HepG2 (cell line): ENCODE measurements around the gene STK17A. TPM values are rescaled to one million over a fixed set of nuclear protein-coding genes. Genes with fewer than 3 reads are reported as not detected.

Source experiments
- ATAC-seq: fragments of 200-7000 bp; cut with Tn5 transposase; 3 replicates; pipeline ENCODE4 v1.9.1; 2020; ENCODE audit warnings: mild to moderate bottlenecking, moderate library complexity
- BruUV-seq: library from RNA; stranded (reverse); fragments of 400-500 nt; replicated peaks from 2 replicates; lab custom pipeline; 2021; lab: Mats Ljungman, UMichigan
- CTCF ChIA-PET: fragments of 300-600 bp; formaldehyde crosslinking; extraction: SDS; loops from one replicate; lab custom pipeline; 2021; ENCODE audit warnings: low total read pairs, inconsistent platforms, low intra/inter-chr PET ratio; lab: Yijun Ruan, JAX
- POLR2A ChIA-PET: fragments of 350-600 bp; sonication (Branson Sonifier 250); formaldehyde crosslinking; loops from one replicate; lab custom pipeline; 2020; ENCODE audit warnings: antibody characterized with exemption, inconsistent platforms; lab: Yijun Ruan, JAX
- DNase-seq: peaks from one replicate; pipeline ENCODE4 v3.0.0-alpha.2; 2015; ENCODE audit warnings: low spot score
- FAIRE-seq: peaks from 3 replicates; lab custom pipeline; 2011; peaks lifted over from hg19 to GRCh38; lab: Jason Lieb, UNC
- H2AFZ ChIP-seq: one replicate; pipeline ENCODE4 v1.6.1; 2011; ENCODE audit warnings: low read length, inconsistent platforms
- H3K27ac ChIP-seq: fragments of 300-600 bp; 3 replicates; pipeline ENCODE4 v1.8.0; 2011; ENCODE audit warnings: mixed run types, mild to moderate bottlenecking, mixed read lengths, low read length, inconsistent platforms; ENCODE audit not compliant: insufficient read depth; ENCODE audit errors: extremely low read length
- H3K27me3 ChIP-seq, 2 experiments: fragments of 200-600 bp in 1 of 2; 2 replicates in 1 of 2; 3 replicates in 1 of 2; pipeline versions ENCODE4 v1.6.0 to v1.8.0; 2011; ENCODE audit warnings: low read length in 2 of 2, mild to moderate bottlenecking in 2 of 2, moderate library complexity in 2 of 2, inconsistent platforms in 1 of 2; ENCODE audit not compliant: insufficient read depth in 2 of 2, control insufficient read depth in 1 of 2
- H3K36me3 ChIP-seq, 2 experiments: fragments of 200-600 bp in 1 of 2; replicated peaks in 1 of 2; 2 replicates in 1 of 2; 3 replicates in 1 of 2; pipeline versions ENCODE4 v1.5.1 to v1.8.0; 2011; ENCODE audit warnings: low read length in 2 of 2, inconsistent platforms in 1 of 2; ENCODE audit not compliant: insufficient read depth in 2 of 2, control insufficient read depth in 1 of 2
- H3K4me1 ChIP-seq: 2 replicates; pipeline ENCODE4 v1.5.1; 2012; ENCODE audit warnings: low read length, inconsistent platforms; ENCODE audit not compliant: insufficient read depth
- H3K4me2 ChIP-seq: 2 replicates; pipeline ENCODE4 v1.6.0; 2011; ENCODE audit warnings: low read depth, low read length, inconsistent platforms
- H3K4me3 ChIP-seq, 3 experiments: fragments of 200-600 bp in 1 of 3; sonication (generic), shearing (Covaris generic) in 1 of 3; replicated peaks in 1 of 3; 2 replicates each; pipeline ENCODE4 v1.5.1; 2011 to 2016; ENCODE audit warnings: low read length in 3 of 3, inconsistent platforms in 2 of 3, low read depth in 2 of 3, mild to moderate bottlenecking in 2 of 3, control low read depth in 1 of 3, mixed read lengths in 1 of 3; ENCODE audit not compliant: insufficient read depth in 1 of 3
- H3K79me2 ChIP-seq: one replicate; pipeline ENCODE4 v1.6.1; 2011; ENCODE audit warnings: low read length, inconsistent platforms; ENCODE audit not compliant: insufficient read depth
- H3K9ac ChIP-seq: 2 replicates; pipeline ENCODE4 v1.6.0; 2011; ENCODE audit warnings: mild to moderate bottlenecking, low read depth, low read length, inconsistent platforms; ENCODE audit not compliant: insufficient read depth
- H3K9me3 ChIP-seq: 2 replicates; pipeline ENCODE4 v1.5.1; 2012; ENCODE audit warnings: mild to moderate bottlenecking, low read length
- H4K20me1 ChIP-seq: 2 replicates; pipeline ENCODE4 v1.6.0; 2011; ENCODE audit warnings: inconsistent platforms, mild to moderate bottlenecking, low read length, moderate library complexity; ENCODE audit not compliant: insufficient read depth
- AGO1 ChIP-seq: fragments of 200-400 bp; formaldehyde crosslinking; IDR thresholded peaks from 2 replicates; pipeline ENCODE4 v1.6.1; 2017; ENCODE audit warnings: mild to moderate bottlenecking, low read depth, low read length, moderate library complexity; ENCODE audit not compliant: poor library complexity, severe bottlenecking
- AGO2 ChIP-seq: fragments of 200-400 bp; formaldehyde crosslinking; optimal IDR thresholded peaks from 2 replicates; pipeline ENCODE3; 2017; ENCODE audit warnings: mild to moderate bottlenecking, low read depth, low read length, moderate library complexity
- FOSL1 ChIP-seq: sonication (generic); formaldehyde crosslinking; IDR thresholded peaks from 2 replicates; pipeline ENCODE4 v1.9.0; 2021; ENCODE audit warnings: missing genetic modification reagents, borderline replicate concordance
- RBM22 ChIP-seq: fragments of 200-400 bp; formaldehyde crosslinking; optimal IDR thresholded peaks from 2 replicates; pipeline ENCODE3; 2017; ENCODE audit warnings: mild to moderate bottlenecking, low read length, moderate library complexity
- RFX3 ChIP-seq: IDR thresholded peaks from 2 replicates; pipeline ENCODE4 v1.6.1; 2016; ENCODE audit warnings: missing biosample characterization, missing genetic modification reagents
- SRY ChIP-seq: sonication (generic); formaldehyde crosslinking; IDR thresholded peaks from 2 replicates; pipeline ENCODE4 v1.8.0; 2022; ENCODE audit warnings: mild to moderate bottlenecking, missing genetic modification reagents
- TCF7 ChIP-seq: sonication (generic); IDR thresholded peaks from 2 replicates; pipeline ENCODE4 v1.6.1; 2016; ENCODE audit warnings: antibody characterized with exemption, low read depth
- ZBTB3 ChIP-seq: sonication (generic); formaldehyde crosslinking; IDR thresholded peaks from 2 replicates; pipeline ENCODE4 v1.4.0; 2020; ENCODE audit warnings: low read depth, mild to moderate bottlenecking, moderate library complexity, missing genetic modification reagents, borderline replicate concordance
- ZFP62 ChIP-seq: sonication (generic); formaldehyde crosslinking; IDR thresholded peaks from 2 replicates; pipeline ENCODE4 v1.4.0; 2020; ENCODE audit warnings: missing genetic modification reagents
- ZFP90 ChIP-seq: sonication (generic); formaldehyde crosslinking; IDR thresholded peaks from 2 replicates; pipeline ENCODE4 v1.8.0; 2022; ENCODE audit warnings: missing genetic modification reagents, mild to moderate bottlenecking, inconsistent platforms, borderline replicate concordance
- ZNF550 ChIP-seq: sonication (generic); formaldehyde crosslinking; IDR thresholded peaks from 2 replicates; pipeline ENCODE4 v1.4.0; 2020; ENCODE audit warnings: mild to moderate bottlenecking, missing genetic modification reagents, borderline replicate concordance
- ZNF749 ChIP-seq: sonication (generic); formaldehyde crosslinking; IDR thresholded peaks from 2 replicates; pipeline ENCODE4 v1.8.0; 2022; ENCODE audit warnings: mild to moderate bottlenecking, missing genetic modification reagents, moderate library complexity, borderline replicate concordance
- WGBS: methylation state at CpG from one replicate; pipeline ENCODE4 v1.1.6; 2017; ENCODE audit warnings: low lambda C conversion rate; 5-methylcytosine and 5-hydroxymethylcytosine counted together
- in situ Hi-C: cut with HindIII; loops from 2 replicates; pipeline ENCODE4 v1.10.0; 2017; ENCODE audit warnings: low pct_unique_long_range_greater_than_20kb; ENCODE audit not compliant: extremely low pct_ligation_motif_present
- intact Hi-C: fragments of 100-400 bp; cut with micrococcal nuclease; formaldehyde crosslinking; loops from one replicate; pipeline ENCODE4 v1.10.0; 2022; ENCODE audit not compliant: unreplicated experiment
- polyA plus RNA-seq, 8 experiments: library from polyadenylated mRNA; depleted of rRNA in 3 of 8; stranded (reverse) in 7 of 8; unstranded in 1 of 8; fragments of >200 nt; fragmentation: Illumina TruSeq in 4 of 8; extraction: Trizol in 4 of 8; gene quantifications; 2 replicates each; pipeline versions ENCODE4 v1.2.1 to v1.2.3, GENCODE V29; 2011 to 2016; ENCODE audit warnings: low read depth in 4 of 8, missing spikeins in 1 of 8, mixed read lengths in 1 of 8; ENCODE audit not compliant: insufficient read depth in 1 of 8
- total RNA-seq, 5 experiments: library from RNA; depleted of rRNA; stranded (reverse); fragments of >200 nt; fragmentation: Illumina TruSeq; extraction: Trizol; gene quantifications; 2 replicates each; pipeline ENCODE4 v1.2.3, GENCODE V29; 2016; ENCODE audit warnings: low read depth in 1 of 5
- TF ChIP-seq, protein P1 (sequence below): sonication (generic); formaldehyde crosslinking; IDR thresholded peaks from 2 replicates; pipeline ENCODE4 v1.4.0; 2020; ENCODE audit warnings: mild to moderate bottlenecking, missing genetic modification reagents
- TF ChIP-seq, protein P2 (sequence below): sonication (generic); formaldehyde crosslinking; IDR thresholded peaks from 2 replicates; pipeline ENCODE4 v1.8.0; 2022; ENCODE audit warnings: missing genetic modification reagents, mild to moderate bottlenecking, inconsistent platforms, borderline replicate concordance
- TF ChIP-seq, protein P3 (sequence below): sonication (generic); formaldehyde crosslinking; IDR thresholded peaks from 2 replicates; pipeline ENCODE4 v1.5.0; 2020; ENCODE audit warnings: missing genetic modification reagents

The STK17A gene
- total and polyA plus RNA-seq, 2 of the 13 experiments (the other 11 are each of a cell fraction or from before 2014, with no cell fraction given), result 18.6 to 24.3 TPM

DNA sequence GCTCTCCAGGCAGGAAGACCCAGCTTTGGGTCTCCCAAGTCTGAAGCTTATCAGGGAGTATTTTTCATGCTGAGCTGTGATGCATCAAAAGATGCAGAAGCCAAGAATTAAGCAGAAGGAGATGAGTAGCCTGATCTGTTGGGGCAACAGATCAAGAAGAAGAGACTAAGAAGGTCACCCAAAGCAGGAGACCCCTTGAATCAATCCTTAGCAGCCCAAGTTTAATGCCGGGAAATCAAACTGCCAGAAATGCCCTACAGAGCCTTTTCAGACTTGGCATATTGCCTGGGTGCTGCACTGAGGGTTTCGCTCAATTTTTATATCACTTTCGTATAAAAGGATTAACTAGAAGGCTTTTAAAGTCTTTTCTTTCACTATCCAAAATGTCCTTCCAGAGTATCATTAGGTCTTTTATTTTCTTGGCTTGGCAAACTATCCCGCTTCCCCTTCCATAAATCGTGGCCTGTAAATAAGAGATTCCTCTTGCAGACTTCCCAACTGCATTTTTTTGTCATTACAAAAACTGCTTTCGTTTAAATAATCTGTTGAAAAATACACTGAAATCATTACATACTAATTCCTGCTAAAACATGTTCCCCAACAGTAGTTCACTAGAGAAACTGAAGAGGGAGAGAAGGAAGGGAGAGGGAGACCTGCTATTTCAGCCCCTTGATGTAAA, 49.0 kb upstream of the STK17A start:
- H3K4me2 ChIP-seq, result no peak overlapping the region
- H3K27me3 ChIP-seq, result peaks cover 0 to 13% of the 10 kb centered on the region in 2 experiments; a peak in 3 of 5 replicates
- no peaks in the 10 kb centered on the region for H3K79me2 ChIP-seq
- no peak overlapping the region for H2AFZ ChIP-seq
- FAIRE-seq (no peak), DNase-seq (no peak), ATAC-seq (no peak)
- H4K20me1 ChIP-seq, result no peaks in the 10 kb centered on the region
- no peak overlapping the region for H3K27ac ChIP-seq
- CTCF ChIA-PET, result no interaction called here
- in situ Hi-C loops (no loop called here), intact Hi-C loops (no loop called here)
- H3K4me1 ChIP-seq, result peaks cover 12% of the 10 kb centered on the region
- BruUV-seq, result no TSS peak
- H3K4me3 ChIP-seq, result no peak overlapping the region
- no peak for TF ChIP-seq ZFP62 (CRISPR knock-in tag)
- no peak for TF ChIP-seq ZNF749
- TF ChIP-seq FOSL1 (CRISPR knock-in tag), result no peak
- no peak for TF ChIP-seq RFX3 (CRISPR knock-in tag)
- TF ChIP-seq, protein P1, sequence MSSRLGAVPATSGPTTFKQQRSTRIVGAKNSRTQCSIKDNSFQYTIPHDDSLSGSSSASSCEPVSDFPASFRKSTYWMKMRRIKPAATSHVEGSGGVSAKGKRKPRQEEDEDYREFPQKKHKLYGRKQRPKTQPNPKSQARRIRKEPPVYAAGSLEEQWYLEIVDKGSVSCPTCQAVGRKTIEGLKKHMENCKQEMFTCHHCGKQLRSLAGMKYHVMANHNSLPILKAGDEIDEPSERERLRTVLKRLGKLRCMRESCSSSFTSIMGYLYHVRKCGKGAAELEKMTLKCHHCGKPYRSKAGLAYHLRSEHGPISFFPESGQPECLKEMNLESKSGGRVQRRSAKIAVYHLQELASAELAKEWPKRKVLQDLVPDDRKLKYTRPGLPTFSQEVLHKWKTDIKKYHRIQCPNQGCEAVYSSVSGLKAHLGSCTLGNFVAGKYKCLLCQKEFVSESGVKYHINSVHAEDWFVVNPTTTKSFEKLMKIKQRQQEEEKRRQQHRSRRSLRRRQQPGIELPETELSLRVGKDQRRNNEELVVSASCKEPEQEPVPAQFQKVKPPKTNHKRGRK (CRISPR knock-in tag), result no peak
- no peak for TF ChIP-seq TCF7
- TF ChIP-seq, protein P2, sequence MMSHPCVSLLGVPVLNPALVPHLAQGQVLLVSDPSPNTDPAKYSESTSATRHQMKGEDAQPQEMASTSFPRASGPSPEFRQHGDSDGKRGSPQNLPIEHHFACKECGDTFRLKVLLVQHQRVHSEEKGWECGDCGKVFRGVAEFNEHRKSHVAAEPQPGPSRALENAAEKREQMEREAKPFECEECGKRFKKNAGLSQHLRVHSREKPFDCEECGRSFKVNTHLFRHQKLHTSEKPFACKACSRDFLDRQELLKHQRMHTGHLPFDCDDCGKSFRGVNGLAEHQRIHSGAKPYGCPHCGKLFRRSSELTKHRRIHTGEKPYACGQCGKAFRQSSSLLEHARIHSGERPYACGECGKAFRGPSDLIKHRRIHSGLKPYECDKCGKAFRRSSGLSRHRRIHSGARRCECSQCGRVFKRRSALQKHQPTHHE (CRISPR knock-in tag), result no peak
- TF ChIP-seq AGO2, result no peak
- no peak for TF ChIP-seq ZNF550 (CRISPR knock-in tag)
- TF ChIP-seq, protein P3, sequence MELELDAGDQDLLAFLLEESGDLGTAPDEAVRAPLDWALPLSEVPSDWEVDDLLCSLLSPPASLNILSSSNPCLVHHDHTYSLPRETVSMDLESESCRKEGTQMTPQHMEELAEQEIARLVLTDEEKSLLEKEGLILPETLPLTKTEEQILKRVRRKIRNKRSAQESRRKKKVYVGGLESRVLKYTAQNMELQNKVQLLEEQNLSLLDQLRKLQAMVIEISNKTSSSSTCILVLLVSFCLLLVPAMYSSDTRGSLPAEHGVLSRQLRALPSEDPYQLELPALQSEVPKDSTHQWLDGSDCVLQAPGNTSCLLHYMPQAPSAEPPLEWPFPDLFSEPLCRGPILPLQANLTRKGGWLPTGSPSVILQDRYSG (CRISPR knock-in tag), result no peak
- TF ChIP-seq ZBTB3, result no peak
- TF ChIP-seq SRY, result no peak
- no peak for TF ChIP-seq ZFP90 (CRISPR knock-in tag)
- no peak for TF ChIP-seq RBM22
- TF ChIP-seq AGO1, result no peak
- H3K9ac ChIP-seq, result no peak overlapping the region
- no peaks in the 10 kb centered on the region for H3K9me3 ChIP-seq
- POLR2A ChIA-PET, result no interaction called here
- H3K36me3 ChIP-seq, result no peaks in the 10 kb centered on the region
- WGBS, result 29% methylated on average over 6 of the region's 6 CpGs
